Measurements from ENCODE around the gene CENPF. TPM values are rescaled to one million over a fixed set of nuclear protein-coding genes. Genes with fewer than 3 reads are reported as not detected.
"Not testable (repeated sequence)": the region's sequence is repeated elsewhere in the genome, so short reads cannot be mapped to it uniquely, and the experiment has no call there.

Gene CENPF
- total RNA-seq, 4 donors from 2014 or later: 0.32 to 1.2 (median 0.99) TPM

GRCh38 chr1:214593158-214593557 is 9.8 kb upstream of the CENPF start:
- H3K27ac ChIP-seq (replicated peaks in 1 of 4): no peak overlapping the region
- H3K9me3 ChIP-seq: no peaks in the 10 kb centered on the region
- no peak overlapping the region for H3K4me3 ChIP-seq
- DNase-seq (ENCODE audit: extremely low spot score): no peak
- intact Hi-C loops (cut with DNase I): no loop called here
- no peak for TF ChIP-seq CTCF (IDR thresholded peaks at IDR 0.05)
- no peak for TF ChIP-seq EP300 (IDR thresholded peaks at IDR 0.05)
- no peak for TF ChIP-seq POLR2A (IDR thresholded peaks at IDR 0.05; ENCODE audit: low read depth)
- TF ChIP-seq POLR2AphosphoS5 (IDR thresholded peaks at IDR 0.05): no peak
- H3K36me3 ChIP-seq: no peaks in the 10 kb centered on the region
- peaks cover 0 to 6% (median 0%) of the 10 kb centered on the region in 4 donors for H3K27me3 ChIP-seq
- H3K4me1 ChIP-seq: no peaks in the 10 kb centered on the region

- no peaks in the 10 kb centered on the region for H3K36me3 ChIP-seq
- H3K4me3 ChIP-seq: peak overlapping the region in 3 of 4 donors; percentile 73 to 79 (median 74)
- intact Hi-C loops (cut with DNase I): loop anchor here (1.0 kb wide), 1 partner anchor 268 kb away; no protein-coding TSS in a partner anchor
- H3K9me3 ChIP-seq: no peaks in the 10 kb centered on the region
- peaks cover 8 to 19% (median 13%) of the 10 kb centered on the region in 4 donors for H3K4me1 ChIP-seq
- WGBS: 0% methylated on average over 11 of the region's 11 CpGs
- no peak for TF ChIP-seq POLR2AphosphoS5 (IDR thresholded peaks at IDR 0.05)
- no peak for TF ChIP-seq EP300 (IDR thresholded peaks at IDR 0.05)
- TF ChIP-seq POLR2A (IDR thresholded peaks at IDR 0.05; ENCODE audit: low read depth): no peak
- no peak for TF ChIP-seq CTCF (IDR thresholded peaks at IDR 0.05)
- DNase-seq (ENCODE audit: extremely low spot score): no peak
- no peaks in the 10 kb centered on the region for H3K27me3 ChIP-seq
- no peak overlapping the region for H3K27ac ChIP-seq (replicated peaks in 1 of 4)
Measured at GRCh38 chr1:214603819-214604252, 841 bp downstream of the CENPF start.

GRCh38 chr1:214604523-214604922 is 1.5 kb downstream of the CENPF start:
- Histone ChIP-seq H3K4me1 (peaks cover 8 to 19% (median 13%) of the 10 kb centered on the region in 4 donors), H3K4me3 (no peak overlapping the region), H3K36me3 (no peaks in the 10 kb centered on the region), H3K9me3 (no peaks in the 10 kb centered on the region), H3K27me3 (no peaks in the 10 kb centered on the region), H3K27ac (replicated peaks in 1 of 4) (no peak overlapping the region)
- intact Hi-C loops (cut with DNase I): no loop called here
- DNase-seq (ENCODE audit: extremely low spot score): no peak
- TF ChIP-seq POLR2AphosphoS5 (IDR thresholded peaks at IDR 0.05): no peak
- no peak for TF ChIP-seq EP300 (IDR thresholded peaks at IDR 0.05)
- no peak for TF ChIP-seq CTCF (IDR thresholded peaks at IDR 0.05)
- TF ChIP-seq POLR2A (IDR thresholded peaks at IDR 0.05; ENCODE audit: low read depth): no peak

GRCh38 chr1:214605484-214605883 is 2.5 kb downstream of the CENPF start:
- 97% methylated on average over 24 of the region's 32 CpGs for WGBS
- H3K9me3 ChIP-seq; H3K4me3 ChIP-seq; intact Hi-C loops (cut with DNase I); H3K27me3 ChIP-seq; DNase-seq (ENCODE audit: extremely low spot score); H3K36me3 ChIP-seq; H3K27ac ChIP-seq (replicated peaks in 1 of 4): not testable (repeated sequence)
- H3K4me1 ChIP-seq: peaks cover 8 to 19% (median 13%) of the 10 kb centered on the region in 4 donors

- H3K27me3 ChIP-seq; DNase-seq (ENCODE audit: extremely low spot score); intact Hi-C loops (cut with DNase I); H3K9me3 ChIP-seq; H3K27ac ChIP-seq (replicated peaks in 1 of 4); H3K4me3 ChIP-seq; H3K36me3 ChIP-seq: not testable (repeated sequence)
- WGBS: 97% methylated on average over 40 of the region's 63 CpGs
- H3K4me1 ChIP-seq: peaks cover 8 to 19% (median 13%) of the 10 kb centered on the region in 4 donors
Measured at GRCh38 chr1:214605933-214606925, 3.2 kb downstream of the CENPF start.

GRCh38 chr1:214607492-214608215 is 4.7 kb downstream of the CENPF start:
- H3K27ac ChIP-seq (replicated peaks in 1 of 4); intact Hi-C loops (cut with DNase I); DNase-seq (ENCODE audit: extremely low spot score); H3K4me3 ChIP-seq; H3K27me3 ChIP-seq; H3K9me3 ChIP-seq; H3K36me3 ChIP-seq: not testable (repeated sequence)
- 96% methylated on average over 5 of the region's 21 CpGs for WGBS
- peaks cover 8 to 13% (median 10%) of the 10 kb centered on the region in 4 donors for H3K4me1 ChIP-seq

GRCh38 chr1:214608216-214608783 is 5.3 kb downstream of the CENPF start:
- H3K4me3 ChIP-seq; H3K27me3 ChIP-seq; H3K9me3 ChIP-seq; H3K27ac ChIP-seq (replicated peaks in 1 of 4); intact Hi-C loops (cut with DNase I); DNase-seq (ENCODE audit: extremely low spot score); H3K36me3 ChIP-seq: not testable (repeated sequence)
- 98% methylated on average over 26 of the region's 45 CpGs for WGBS
- peaks cover 6 to 11% (median 8%) of the 10 kb centered on the region in 4 donors for H3K4me1 ChIP-seq

- H3K9me3 ChIP-seq; DNase-seq (ENCODE audit: extremely low spot score); H3K4me1 ChIP-seq; intact Hi-C loops (cut with DNase I); H3K4me3 ChIP-seq; H3K27ac ChIP-seq (replicated peaks in 1 of 4); H3K27me3 ChIP-seq; H3K36me3 ChIP-seq: not testable (repeated sequence)
- 96% methylated on average over 14 of the region's 43 CpGs for WGBS
Measured at GRCh38 chr1:214608817-214609216, 5.8 kb downstream of the CENPF start.

All from esophagus muscularis mucosa (tissue), 4 donors.